Measurements from ENCODE around the gene HP1BP3. TPM values are rescaled to one million over a fixed set of nuclear protein-coding genes. Genes with fewer than 3 reads are reported as not detected.
A peak's percentile ranks its signal among the peaks of the same experiment; 100 is the strongest.

Gene HP1BP3
- polyA plus RNA-seq, 1 donor from 2014 or later, result 389 TPM

DNA sequence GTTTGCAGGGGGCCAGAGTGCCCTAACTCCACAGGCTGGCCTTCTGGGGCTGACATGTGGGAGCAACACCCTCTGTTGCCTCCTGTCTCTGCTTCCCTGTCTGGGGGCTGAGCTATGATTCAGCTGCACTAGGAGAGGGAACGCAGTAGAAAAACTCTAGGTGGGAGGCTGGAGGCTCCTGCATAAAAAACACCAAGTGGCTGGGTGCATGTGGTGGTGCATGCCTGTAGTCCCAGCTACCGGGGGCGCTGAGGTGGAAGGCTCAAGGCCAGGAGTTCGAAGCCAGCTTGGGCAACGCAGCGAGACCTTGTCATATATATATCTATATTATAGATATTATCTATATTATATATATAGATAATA is 74.9 kb downstream of the HP1BP3 start:
- H3K27me3 ChIP-seq (ENCODE audit: insufficient read depth, low read depth, low read length), result no peaks in the 10 kb centered on the region
- H3K9me2 ChIP-seq (ENCODE audit: insufficient read depth, low read length), result no peaks in the 10 kb centered on the region
- no peak overlapping the region for H2AFZ ChIP-seq (ENCODE audit: low read depth, low read length)
- H3K9me3 ChIP-seq (ENCODE audit: low read length), result no peaks in the 10 kb centered on the region
- peak overlapping the region; percentile 88 for H3K27ac ChIP-seq (ENCODE audit: low read length)
- H3K36me3 ChIP-seq (ENCODE audit: insufficient read depth, low read length), result no peaks in the 10 kb centered on the region
- H3K9ac ChIP-seq (ENCODE audit: low read length), result peak overlapping the region; percentile 63
- H3K4me3 ChIP-seq (ENCODE audit: low read length), result peak overlapping the region; percentile 53
- H3K4me2 ChIP-seq (ENCODE audit: low read length), result no peak overlapping the region
- no peaks in the 10 kb centered on the region for H4K20me1 ChIP-seq (ENCODE audit: insufficient read depth)
- no peaks in the 10 kb centered on the region for H3K79me2 ChIP-seq (replicated peaks; ENCODE audit: insufficient read depth, low read length)
- TF ChIP-seq TAF1 (IDR thresholded peaks at IDR 0.05; ENCODE audit: low read depth), result no peak
- TF ChIP-seq EZH2 (IDR thresholded peaks at IDR 0.05; ENCODE audit: borderline replicate concordance, insufficient read depth, low read length, poor library complexity, severe bottlenecking), result no peak
- TF ChIP-seq MXI1 (conservative IDR thresholded peaks at IDR 0.05; ENCODE audit: poor library complexity, severe bottlenecking), result no peak
- H3F3A ChIP-seq (ENCODE audit: insufficient read depth, low read length, poor library complexity, severe bottlenecking), result no peaks in the 10 kb centered on the region

DNA sequence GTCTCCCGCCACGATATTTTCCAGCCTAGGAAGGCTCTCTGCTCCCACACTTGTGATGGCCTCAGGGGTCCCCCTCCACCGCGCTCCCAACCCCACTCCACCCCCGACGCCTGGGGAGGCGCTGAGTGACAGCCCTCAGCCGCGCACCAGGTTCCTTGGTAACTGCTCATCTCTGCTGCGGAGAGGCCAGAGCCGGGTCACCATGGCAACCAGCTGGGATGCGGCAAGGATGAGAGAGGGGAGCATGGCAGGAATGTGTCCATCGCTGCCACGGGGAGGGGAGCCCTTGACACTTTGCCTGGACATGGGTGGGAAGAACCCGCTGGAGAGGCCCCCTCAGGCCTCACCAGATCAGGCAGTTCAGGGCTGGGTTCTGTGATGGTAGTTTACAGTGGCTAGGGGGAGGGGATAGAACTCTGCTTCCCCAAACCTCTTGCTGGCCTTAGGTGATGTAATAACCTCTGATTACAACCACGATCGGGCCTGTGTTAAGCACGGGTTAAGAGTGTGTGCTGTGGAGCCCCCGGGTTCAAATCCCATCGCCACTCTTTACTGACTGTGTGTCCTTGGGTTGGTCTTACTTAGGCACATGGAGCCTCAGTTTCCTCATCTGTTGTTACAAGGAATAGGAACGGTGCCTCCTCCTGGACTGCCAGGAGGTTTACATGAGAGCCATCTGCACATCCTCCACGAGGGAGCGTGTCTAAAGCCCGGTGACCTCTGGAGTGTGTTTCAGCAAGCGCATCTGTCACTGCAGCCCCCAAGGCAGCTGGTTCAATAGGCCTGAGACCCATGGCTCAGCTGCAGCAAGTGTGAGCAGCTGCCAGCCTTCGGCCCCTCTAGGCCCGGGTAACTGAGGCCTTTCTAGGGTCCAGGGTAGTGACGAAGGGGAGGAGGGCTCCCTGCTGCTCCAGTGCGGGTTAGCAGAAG is 75.6 kb downstream of the HP1BP3 start:
- H3K4me2 ChIP-seq (ENCODE audit: low read length), result no peak overlapping the region
- H3K27me3 ChIP-seq (ENCODE audit: insufficient read depth, low read depth, low read length), result no peaks in the 10 kb centered on the region
- H3K36me3 ChIP-seq (ENCODE audit: insufficient read depth, low read length), result no peaks in the 10 kb centered on the region
- H3K4me3 ChIP-seq (ENCODE audit: low read length), result peak overlapping the region; percentile 53
- TF ChIP-seq TAF1 (IDR thresholded peaks at IDR 0.05; ENCODE audit: low read depth), result peak; percentile 58
- TF ChIP-seq, protein P1, sequence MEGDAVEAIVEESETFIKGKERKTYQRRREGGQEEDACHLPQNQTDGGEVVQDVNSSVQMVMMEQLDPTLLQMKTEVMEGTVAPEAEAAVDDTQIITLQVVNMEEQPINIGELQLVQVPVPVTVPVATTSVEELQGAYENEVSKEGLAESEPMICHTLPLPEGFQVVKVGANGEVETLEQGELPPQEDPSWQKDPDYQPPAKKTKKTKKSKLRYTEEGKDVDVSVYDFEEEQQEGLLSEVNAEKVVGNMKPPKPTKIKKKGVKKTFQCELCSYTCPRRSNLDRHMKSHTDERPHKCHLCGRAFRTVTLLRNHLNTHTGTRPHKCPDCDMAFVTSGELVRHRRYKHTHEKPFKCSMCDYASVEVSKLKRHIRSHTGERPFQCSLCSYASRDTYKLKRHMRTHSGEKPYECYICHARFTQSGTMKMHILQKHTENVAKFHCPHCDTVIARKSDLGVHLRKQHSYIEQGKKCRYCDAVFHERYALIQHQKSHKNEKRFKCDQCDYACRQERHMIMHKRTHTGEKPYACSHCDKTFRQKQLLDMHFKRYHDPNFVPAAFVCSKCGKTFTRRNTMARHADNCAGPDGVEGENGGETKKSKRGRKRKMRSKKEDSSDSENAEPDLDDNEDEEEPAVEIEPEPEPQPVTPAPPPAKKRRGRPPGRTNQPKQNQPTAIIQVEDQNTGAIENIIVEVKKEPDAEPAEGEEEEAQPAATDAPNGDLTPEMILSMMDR (IDR thresholded peaks at IDR 0.05; ENCODE audit: poor library complexity, severe bottlenecking), result peak; percentile 44
- TF ChIP-seq SMC3 (conservative IDR thresholded peaks at IDR 0.05; ENCODE audit: poor library complexity), result no peak
- TF ChIP-seq, protein P2, sequence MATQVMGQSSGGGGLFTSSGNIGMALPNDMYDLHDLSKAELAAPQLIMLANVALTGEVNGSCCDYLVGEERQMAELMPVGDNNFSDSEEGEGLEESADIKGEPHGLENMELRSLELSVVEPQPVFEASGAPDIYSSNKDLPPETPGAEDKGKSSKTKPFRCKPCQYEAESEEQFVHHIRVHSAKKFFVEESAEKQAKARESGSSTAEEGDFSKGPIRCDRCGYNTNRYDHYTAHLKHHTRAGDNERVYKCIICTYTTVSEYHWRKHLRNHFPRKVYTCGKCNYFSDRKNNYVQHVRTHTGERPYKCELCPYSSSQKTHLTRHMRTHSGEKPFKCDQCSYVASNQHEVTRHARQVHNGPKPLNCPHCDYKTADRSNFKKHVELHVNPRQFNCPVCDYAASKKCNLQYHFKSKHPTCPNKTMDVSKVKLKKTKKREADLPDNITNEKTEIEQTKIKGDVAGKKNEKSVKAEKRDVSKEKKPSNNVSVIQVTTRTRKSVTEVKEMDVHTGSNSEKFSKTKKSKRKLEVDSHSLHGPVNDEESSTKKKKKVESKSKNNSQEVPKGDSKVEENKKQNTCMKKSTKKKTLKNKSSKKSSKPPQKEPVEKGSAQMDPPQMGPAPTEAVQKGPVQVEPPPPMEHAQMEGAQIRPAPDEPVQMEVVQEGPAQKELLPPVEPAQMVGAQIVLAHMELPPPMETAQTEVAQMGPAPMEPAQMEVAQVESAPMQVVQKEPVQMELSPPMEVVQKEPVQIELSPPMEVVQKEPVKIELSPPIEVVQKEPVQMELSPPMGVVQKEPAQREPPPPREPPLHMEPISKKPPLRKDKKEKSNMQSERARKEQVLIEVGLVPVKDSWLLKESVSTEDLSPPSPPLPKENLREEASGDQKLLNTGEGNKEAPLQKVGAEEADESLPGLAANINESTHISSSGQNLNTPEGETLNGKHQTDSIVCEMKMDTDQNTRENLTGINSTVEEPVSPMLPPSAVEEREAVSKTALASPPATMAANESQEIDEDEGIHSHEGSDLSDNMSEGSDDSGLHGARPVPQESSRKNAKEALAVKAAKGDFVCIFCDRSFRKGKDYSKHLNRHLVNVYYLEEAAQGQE (IDR thresholded peaks at IDR 0.05; ENCODE audit: borderline replicate concordance), result peak; percentile 33
- TF ChIP-seq MXI1 (conservative IDR thresholded peaks at IDR 0.05; ENCODE audit: poor library complexity, severe bottlenecking), result peak; percentile 66
- peak; percentile 15 for TF ChIP-seq RAD21 (conservative IDR thresholded peaks at IDR 0.05)
- peak; percentile 51 for TF ChIP-seq POLR2AphosphoS5 (IDR thresholded peaks at IDR 0.05)
- no peak for TF ChIP-seq EZH2 (IDR thresholded peaks at IDR 0.05; ENCODE audit: borderline replicate concordance, insufficient read depth, low read length, poor library complexity, severe bottlenecking)
- TF ChIP-seq EP300 (conservative IDR thresholded peaks at IDR 0.05; ENCODE audit: poor library complexity, severe bottlenecking), result peak; percentile 86
- H3K9ac ChIP-seq (ENCODE audit: low read length), result peak overlapping the region; percentile 63
- no peaks in the 10 kb centered on the region for H3F3A ChIP-seq (ENCODE audit: insufficient read depth, low read length, poor library complexity, severe bottlenecking)
- H3K9me2 ChIP-seq (ENCODE audit: insufficient read depth, low read length), result no peaks in the 10 kb centered on the region
- H3K79me2 ChIP-seq (replicated peaks; ENCODE audit: insufficient read depth, low read length), result no peaks in the 10 kb centered on the region
- H3K9me3 ChIP-seq (ENCODE audit: low read length), result no peaks in the 10 kb centered on the region
- peak overlapping the region; percentile 88 for H3K27ac ChIP-seq (ENCODE audit: low read length)
- H2AFZ ChIP-seq (ENCODE audit: low read depth, low read length), result no peak overlapping the region
- H4K20me1 ChIP-seq (ENCODE audit: insufficient read depth), result no peaks in the 10 kb centered on the region
